HepG2 (cell line): Measurements from ENCODE around the gene GRK5.

Experiments used
- NCOA2 ChIP-seq: sonication (generic); formaldehyde crosslinking; IDR thresholded peaks from 2 replicates; pipeline ENCODE4 v1.8.0; 2022; ENCODE audit warnings: inconsistent platforms
- PRDM15 ChIP-seq: sonication (generic); formaldehyde crosslinking; IDR thresholded peaks from 2 replicates; pipeline ENCODE4 v1.4.0; 2020; ENCODE audit warnings: missing genetic modification reagents

- no peak for TF ChIP-seq NCOA2 (CRISPR knock-in tag)
- no peak for TF ChIP-seq PRDM15
Observed at GRCh38 chr10:119215371-119215770, 8.0 kb downstream of the GRK5 start.
